Measurements from ENCODE around the gene IL21.
"Not testable (repeated sequence)": the region's sequence is repeated elsewhere in the genome, so short reads cannot be mapped to it uniquely, and the experiment has no call there.

IL21 gene

GRCh38 chr4:122621016-122621507 is at the start of gene IL21:
Gene IL21 (minus strand): TSS chr4:122621066. CDS start chr4:122621011, 55 bp downstream.
- DNase-seq (ENCODE audit: low read depth, low spot score), result no peak

GRCh38 chr4:122669911-122670738 is 49.3 kb upstream of the IL21 start:
- DNase-seq (ENCODE audit: low read depth, low spot score), result no peak

GRCh38 chr4:122668241-122668640 is 47.4 kb upstream of the IL21 start:
- DNase-seq (ENCODE audit: low read depth, low spot score), result no peak

GRCh38 chr4:122666527-122667245 is 45.8 kb upstream of the IL21 start:
- no peak for DNase-seq (ENCODE audit: low read depth, low spot score)

- no peak for DNase-seq (ENCODE audit: low read depth, low spot score)
Measured at GRCh38 chr4:122665161-122665929, 44.5 kb upstream of the IL21 start.

GRCh38 chr4:122663814-122664610 is 43.1 kb upstream of the IL21 start:
- no peak for DNase-seq (ENCODE audit: low read depth, low spot score)

GRCh38 chr4:122663291-122663690 is 42.4 kb upstream of the IL21 start:
- no peak for DNase-seq (ENCODE audit: low read depth, low spot score)

- no peak for DNase-seq (ENCODE audit: low read depth, low spot score)
Measured at GRCh38 chr4:122662701-122663100, 41.8 kb upstream of the IL21 start.

- no peak for DNase-seq (ENCODE audit: low read depth, low spot score)
Measured at GRCh38 chr4:122661176-122662160, 40.6 kb upstream of the IL21 start.

- no peak for DNase-seq (ENCODE audit: low read depth, low spot score)
Measured at GRCh38 chr4:122658818-122659295, 38.0 kb upstream of the IL21 start.

- DNase-seq (ENCODE audit: low read depth, low spot score), result no peak
Measured at GRCh38 chr4:122658377-122658776, 37.5 kb upstream of the IL21 start.

GRCh38 chr4:122657553-122657952 is 36.7 kb upstream of the IL21 start:
- DNase-seq (ENCODE audit: low read depth, low spot score), result no peak

- DNase-seq (ENCODE audit: low read depth, low spot score), result not testable (repeated sequence)
Measured at GRCh38 chr4:122656583-122656982, 35.7 kb upstream of the IL21 start.

GRCh38 chr4:122652379-122652778 is 31.5 kb upstream of the IL21 start:
- DNase-seq (ENCODE audit: low read depth, low spot score), result no peak

- no peak for DNase-seq (ENCODE audit: low read depth, low spot score)
Measured at GRCh38 chr4:122650148-122650547, 29.3 kb upstream of the IL21 start.

- no peak for DNase-seq (ENCODE audit: low read depth, low spot score)
Measured at GRCh38 chr4:122647656-122648055, 26.8 kb upstream of the IL21 start.

GRCh38 chr4:122643257-122643656 is 22.4 kb upstream of the IL21 start:
- DNase-seq (ENCODE audit: low read depth, low spot score), result no peak

GRCh38 chr4:122639181-122639580 is 18.3 kb upstream of the IL21 start:
- DNase-seq (ENCODE audit: low read depth, low spot score), result no peak

- no peak for DNase-seq (ENCODE audit: low read depth, low spot score)
Measured at GRCh38 chr4:122636697-122637096, 15.8 kb upstream of the IL21 start.

GRCh38 chr4:122635205-122635604 is 14.3 kb upstream of the IL21 start:
- DNase-seq (ENCODE audit: low read depth, low spot score), result no peak
